HG03432 (cell line): ENCODE results near the gene MTMR11.

ENCODE experiments used
- ATAC-seq: cut with Tn5 transposase; IDR thresholded peaks from one replicate; pipeline ENCODE4 v1.9.1; 2021; ENCODE audit warnings: mild to moderate bottlenecking, moderate library complexity; ENCODE audit not compliant: unreplicated experiment

Gene MTMR11

GRCh38 chr1:149937759-149938158 is 1.1 kb upstream of the MTMR11 start:
- no peak for ATAC-seq

GRCh38 chr1:149936992-149937705 is 470 bp upstream of the MTMR11 start:
- no peak for ATAC-seq

GRCh38 chr1:149934356-149934755 is 2.3 kb downstream of the MTMR11 start:
- ATAC-seq, result no peak

GRCh38 chr1:149933208-149933607 is 3.5 kb downstream of the MTMR11 start:
- no peak for ATAC-seq

GRCh38 chr1:149932474-149932873 is 4.2 kb downstream of the MTMR11 start:
- no peak for ATAC-seq

GRCh38 chr1:149931212-149931790 is 5.4 kb downstream of the MTMR11 start:
- ATAC-seq, result no peak

- ATAC-seq, result no peak
These were observed 6.8 kb downstream of the MTMR11 start for GRCh38 chr1:149929856-149930255.

- no peak for ATAC-seq
These were observed 8.3 kb downstream of the MTMR11 start for GRCh38 chr1:149928401-149928724.

- peak; percentile 95 for ATAC-seq
These were observed 8.9 kb downstream of the MTMR11 start, which contains the start of gene SF3B4 for GRCh38 chr1:149927563-149928400. Gene SF3B4, minus strand, starts transcription at chr1:149927803. Its CDS starts 44 bp downstream, at chr1:149927759.

- ATAC-seq, result no peak
These were observed 9.6 kb downstream of the MTMR11 start for GRCh38 chr1:149927056-149927562.

GRCh38 chr1:149926296-149926695 is 10.4 kb downstream of the MTMR11 start:
- ATAC-seq, result no peak

- no peak for ATAC-seq
These were observed 10.9 kb downstream of the MTMR11 start for GRCh38 chr1:149925751-149926150.

GRCh38 chr1:149925345-149925744 is 11.3 kb downstream of the MTMR11 start:
- no peak for ATAC-seq

GRCh38 chr1:149923626-149924025 is 13.1 kb downstream of the MTMR11 start:
- no peak for ATAC-seq

GRCh38 chr1:149917571-149918144 is 19.0 kb downstream of the MTMR11 start, which contains the start of gene SV2A:
Gene SV2A, minus strand, starts transcription at chr1:149917844. Its CDS starts 4,004 bp downstream, at chr1:149913840.
- ATAC-seq, result no peak

GRCh38 chr1:149916898-149917252 is 19.8 kb downstream of the MTMR11 start:
- no peak for ATAC-seq

- no peak for ATAC-seq
These were observed 20.3 kb downstream of the MTMR11 start for GRCh38 chr1:149916193-149916897.

GRCh38 chr1:149915429-149916192 is 21.1 kb downstream of the MTMR11 start:
- ATAC-seq, result no peak

GRCh38 chr1:149914545-149914944 is 22.1 kb downstream of the MTMR11 start:
- ATAC-seq, result no peak

- no peak for ATAC-seq
These were observed 30.1 kb downstream of the MTMR11 start for GRCh38 chr1:149906570-149907075.
